Measurements from ENCODE around the gene MOGAT2. TPM values are rescaled to one million over a fixed set of nuclear protein-coding genes. Genes with fewer than 3 reads are reported as not detected.
"Not testable (repeated sequence)": the region's sequence is repeated elsewhere in the genome, so short reads cannot be mapped to it uniquely, and the experiment has no call there.

MOGAT2 gene
- total RNA-seq, 3 donors from 2014 or later, result 86.4 to 247 (median 192) TPM

GRCh38 chr11:75733431-75734107, 15.9 kb downstream of the MOGAT2 start:
- TF ChIP-seq, protein P1, sequence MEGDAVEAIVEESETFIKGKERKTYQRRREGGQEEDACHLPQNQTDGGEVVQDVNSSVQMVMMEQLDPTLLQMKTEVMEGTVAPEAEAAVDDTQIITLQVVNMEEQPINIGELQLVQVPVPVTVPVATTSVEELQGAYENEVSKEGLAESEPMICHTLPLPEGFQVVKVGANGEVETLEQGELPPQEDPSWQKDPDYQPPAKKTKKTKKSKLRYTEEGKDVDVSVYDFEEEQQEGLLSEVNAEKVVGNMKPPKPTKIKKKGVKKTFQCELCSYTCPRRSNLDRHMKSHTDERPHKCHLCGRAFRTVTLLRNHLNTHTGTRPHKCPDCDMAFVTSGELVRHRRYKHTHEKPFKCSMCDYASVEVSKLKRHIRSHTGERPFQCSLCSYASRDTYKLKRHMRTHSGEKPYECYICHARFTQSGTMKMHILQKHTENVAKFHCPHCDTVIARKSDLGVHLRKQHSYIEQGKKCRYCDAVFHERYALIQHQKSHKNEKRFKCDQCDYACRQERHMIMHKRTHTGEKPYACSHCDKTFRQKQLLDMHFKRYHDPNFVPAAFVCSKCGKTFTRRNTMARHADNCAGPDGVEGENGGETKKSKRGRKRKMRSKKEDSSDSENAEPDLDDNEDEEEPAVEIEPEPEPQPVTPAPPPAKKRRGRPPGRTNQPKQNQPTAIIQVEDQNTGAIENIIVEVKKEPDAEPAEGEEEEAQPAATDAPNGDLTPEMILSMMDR (IDR thresholded peaks at IDR 0.05), result no peak
- Histone ChIP-seq H3K36me3 (ENCODE audit: low read depth) (no peaks in the 10 kb centered on the region), H3K4me1 (ENCODE audit: low read depth) (peaks cover 5% of the 10 kb centered on the region), H3K9me3 (no peaks in the 10 kb centered on the region), H3K4me3 (no peak overlapping the region)
- DNase-seq (no peak), ATAC-seq (peak; percentile 82)
- intact Hi-C loops (cut with DNase I, micrococcal nuclease), result no loop called here

- intact Hi-C loops (cut with DNase I, micrococcal nuclease), result no loop called here
- Histone ChIP-seq H3K4me1 (ENCODE audit: low read depth) (peaks cover 5% of the 10 kb centered on the region), H3K4me3 (no peak overlapping the region), H3K9me3 (no peaks in the 10 kb centered on the region), H3K36me3 (ENCODE audit: low read depth) (no peaks in the 10 kb centered on the region)
- ATAC-seq, result peak; percentile 88
- DNase-seq, result peak; percentile 49 to 64 (median 61)
- TF ChIP-seq, protein P1 (IDR thresholded peaks at IDR 0.05), result no peak
Observed at GRCh38 chr11:75734491-75735180, 17.0 kb downstream of the MOGAT2 start.

GRCh38 chr11:75735181-75735845, 17.7 kb downstream of the MOGAT2 start:
- no peaks in the 10 kb centered on the region for H3K9me3 ChIP-seq
- no peak overlapping the region for H3K4me3 ChIP-seq
- DNase-seq (no peak), ATAC-seq (no peak)
- intact Hi-C loops (cut with DNase I, micrococcal nuclease), result no loop called here
- H3K36me3 ChIP-seq (ENCODE audit: low read depth), result no peaks in the 10 kb centered on the region
- H3K4me1 ChIP-seq (ENCODE audit: low read depth), result peaks cover 5% of the 10 kb centered on the region
- TF ChIP-seq, protein P1 (IDR thresholded peaks at IDR 0.05), result no peak

- intact Hi-C loops (cut with DNase I, micrococcal nuclease), result no loop called here
- ATAC-seq, result no peak
- no peaks in the 10 kb centered on the region for H3K9me3 ChIP-seq
- no peak overlapping the region for H3K4me3 ChIP-seq
- H3K36me3 ChIP-seq (ENCODE audit: low read depth), result no peaks in the 10 kb centered on the region
- DNase-seq, result no peak
- TF ChIP-seq, protein P1 (IDR thresholded peaks at IDR 0.05), result no peak
- H3K4me1 ChIP-seq (ENCODE audit: low read depth), result peaks cover 5% of the 10 kb centered on the region
Observed at GRCh38 chr11:75737314-75737713, 19.7 kb downstream of the MOGAT2 start.

DNA sequence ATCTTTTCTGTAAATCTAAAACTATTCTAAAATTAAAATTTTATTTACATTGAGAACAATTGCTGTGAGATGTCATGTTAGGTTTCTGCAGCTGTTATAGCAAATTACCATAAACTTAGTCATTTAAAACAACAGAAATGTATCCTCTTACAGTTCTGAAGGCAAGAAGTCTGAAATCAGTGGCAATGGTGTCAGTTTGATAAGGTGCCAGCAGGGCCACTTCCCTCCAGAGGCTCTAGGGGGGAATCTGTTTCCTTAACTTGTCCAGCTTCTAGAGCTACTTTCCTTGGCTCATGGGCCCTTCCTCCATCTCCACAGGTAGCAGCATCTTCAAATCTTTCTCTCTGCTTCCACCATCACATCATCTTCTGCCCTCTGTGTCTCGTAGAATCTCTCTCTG, 23.0 kb downstream of the MOGAT2 start:
- ATAC-seq (no peak), DNase-seq (no peak)
- H3K36me3 ChIP-seq (ENCODE audit: low read depth), result no peaks in the 10 kb centered on the region
- TF ChIP-seq, protein P1 (IDR thresholded peaks at IDR 0.05), result no peak
- no peaks in the 10 kb centered on the region for H3K9me3 ChIP-seq
- H3K4me1 ChIP-seq (ENCODE audit: low read depth), result no peaks in the 10 kb centered on the region
- no peak overlapping the region for H3K4me3 ChIP-seq
- intact Hi-C loops (cut with DNase I, micrococcal nuclease), result no loop called here

- H3K4me1 ChIP-seq (ENCODE audit: low read depth); DNase-seq; H3K4me3 ChIP-seq; H3K36me3 ChIP-seq (ENCODE audit: low read depth); H3K9me3 ChIP-seq; intact Hi-C loops (cut with DNase I, micrococcal nuclease); ATAC-seq: not testable (repeated sequence)
Observed at GRCh38 chr11:75743159-75743558, 25.5 kb downstream of the MOGAT2 start.
